ENCODE measurements around the gene TMEM63A. TPM values are rescaled to one million over a fixed set of nuclear protein-coding genes. Genes with fewer than 3 reads are reported as not detected.

TMEM63A gene
- total and polyA plus RNA-seq, 2 of the 13 experiments (the other 11 are each of a cell fraction or from before 2014, with no cell fraction given) = 23.9 to 53.3 TPM

DNA sequence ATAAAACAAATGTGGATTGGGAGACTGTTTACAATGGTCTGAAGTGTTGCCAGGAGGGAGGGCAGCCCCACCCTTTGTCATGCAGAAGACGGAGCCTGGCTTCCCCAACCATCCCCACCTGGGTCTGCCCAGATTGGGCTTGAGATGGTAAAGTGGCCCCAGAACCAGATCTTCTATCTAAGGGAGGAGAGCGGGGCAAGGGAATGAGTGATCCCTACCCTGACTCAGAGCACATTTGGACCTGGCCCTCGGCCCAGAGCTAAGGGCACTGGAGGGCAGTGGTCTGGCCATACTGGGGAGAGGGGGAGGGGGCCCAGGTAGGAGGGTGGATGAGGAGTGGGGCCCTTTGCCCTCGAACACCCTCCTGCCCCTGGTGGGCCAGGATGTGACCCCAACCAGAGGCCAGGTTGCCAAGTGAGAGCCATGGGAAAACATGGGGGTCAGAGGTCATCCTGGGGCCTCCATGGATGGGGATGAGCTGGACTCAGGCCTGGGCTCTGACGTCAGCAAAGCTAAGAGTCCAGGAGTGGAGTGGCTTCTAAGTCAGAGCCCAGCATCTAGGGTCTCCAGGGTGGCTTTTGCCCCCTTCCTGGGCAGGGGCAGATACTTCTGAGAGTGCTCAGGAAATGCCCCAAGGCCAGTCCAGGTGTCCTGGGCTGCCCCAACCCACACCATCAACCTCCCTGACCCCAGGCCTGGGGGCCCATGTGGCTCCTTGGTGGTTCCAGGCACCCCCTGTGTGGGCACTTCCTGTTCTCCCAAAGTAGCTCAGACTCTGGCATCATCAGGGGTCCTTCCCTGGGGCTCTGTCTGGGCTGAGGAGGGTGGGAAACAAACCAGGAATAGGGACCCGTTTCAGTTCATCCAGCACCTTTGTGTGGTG lies 8.4 kb upstream of the TMEM63A start (continued):
- TF ChIP-seq, protein P1, sequence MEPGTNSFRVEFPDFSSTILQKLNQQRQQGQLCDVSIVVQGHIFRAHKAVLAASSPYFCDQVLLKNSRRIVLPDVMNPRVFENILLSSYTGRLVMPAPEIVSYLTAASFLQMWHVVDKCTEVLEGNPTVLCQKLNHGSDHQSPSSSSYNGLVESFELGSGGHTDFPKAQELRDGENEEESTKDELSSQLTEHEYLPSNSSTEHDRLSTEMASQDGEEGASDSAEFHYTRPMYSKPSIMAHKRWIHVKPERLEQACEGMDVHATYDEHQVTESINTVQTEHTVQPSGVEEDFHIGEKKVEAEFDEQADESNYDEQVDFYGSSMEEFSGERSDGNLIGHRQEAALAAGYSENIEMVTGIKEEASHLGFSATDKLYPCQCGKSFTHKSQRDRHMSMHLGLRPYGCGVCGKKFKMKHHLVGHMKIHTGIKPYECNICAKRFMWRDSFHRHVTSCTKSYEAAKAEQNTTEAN (CRISPR knock-in tag; conservative IDR thresholded peaks at IDR 0.05) = no peak
- TF ChIP-seq, protein P2, sequence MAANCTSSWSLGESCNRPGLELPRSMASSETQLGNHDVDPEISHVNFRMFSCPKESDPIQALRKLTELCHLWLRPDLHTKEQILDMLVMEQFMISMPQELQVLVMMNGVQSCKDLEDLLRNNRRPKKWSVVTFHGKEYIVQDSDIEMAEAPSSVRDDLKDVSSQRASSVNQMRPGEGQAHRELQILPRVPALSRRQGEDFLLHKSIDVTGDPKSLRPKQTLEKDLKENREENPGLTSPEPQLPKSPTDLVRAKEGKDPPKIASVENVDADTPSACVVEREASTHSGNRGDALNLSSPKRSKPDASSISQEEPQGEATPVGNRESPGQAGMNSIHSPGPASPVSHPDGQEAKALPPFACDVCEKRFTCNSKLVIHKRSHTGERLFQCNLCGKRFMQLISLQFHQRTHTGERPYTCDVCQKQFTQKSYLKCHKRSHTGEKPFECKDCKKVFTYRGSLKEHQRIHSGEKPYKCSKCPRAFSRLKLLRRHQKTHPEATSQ (CRISPR knock-in tag; IDR thresholded peaks at IDR 0.05; ENCODE audit: borderline replicate concordance) = no peak
- TF ChIP-seq SKI (IDR thresholded peaks at IDR 0.05; ENCODE audit: partially characterized antibody) (no peak), ZNF333 (CRISPR knock-in tag; IDR thresholded peaks at IDR 0.05; ENCODE audit: borderline replicate concordance) (no peak), ZSCAN12 (CRISPR knock-in tag; IDR thresholded peaks at IDR 0.05) (no peak), CAMTA2 (CRISPR knock-in tag; IDR thresholded peaks at IDR 0.05; ENCODE audit: borderline replicate concordance) (no peak), HNRNPH1 (optimal IDR thresholded peaks at IDR 0.05; ENCODE audit: low read depth, low read length) (no peak), SYNCRIP (IDR thresholded peaks at IDR 0.05; ENCODE audit: insufficient read depth, low read depth, low read length) (no peak), ARNT2 (CRISPR knock-in tag; IDR thresholded peaks at IDR 0.05; ENCODE audit: low read depth) (no peak), FLYWCH1 (CRISPR knock-in tag; IDR thresholded peaks at IDR 0.05) (no peak), CENPT (CRISPR knock-in tag; IDR thresholded peaks at IDR 0.05; ENCODE audit: low read depth) (no peak), TEAD3 (CRISPR knock-in tag; optimal IDR thresholded peaks at IDR 0.05; ENCODE audit: borderline replicate concordance) (peak; percentile 36), ISL2 (CRISPR knock-in tag; IDR thresholded peaks at IDR 0.05) (no peak), ZNF282 (IDR thresholded peaks at IDR 0.05; ENCODE audit: partially characterized antibody) (no peak), ZNF124 (CRISPR knock-in tag; IDR thresholded peaks at IDR 0.05) (no peak), HNRNPK (IDR thresholded peaks at IDR 0.05; ENCODE audit: low read depth, low read length, poor library complexity, severe bottlenecking) (no peak), ZSCAN25 (CRISPR knock-in tag; IDR thresholded peaks at IDR 0.05) (no peak), NFRKB (IDR thresholded peaks at IDR 0.05) (no peak), ELF3 (CRISPR knock-in tag; IDR thresholded peaks at IDR 0.05) (no peak)
- TF ChIP-seq, protein P3, sequence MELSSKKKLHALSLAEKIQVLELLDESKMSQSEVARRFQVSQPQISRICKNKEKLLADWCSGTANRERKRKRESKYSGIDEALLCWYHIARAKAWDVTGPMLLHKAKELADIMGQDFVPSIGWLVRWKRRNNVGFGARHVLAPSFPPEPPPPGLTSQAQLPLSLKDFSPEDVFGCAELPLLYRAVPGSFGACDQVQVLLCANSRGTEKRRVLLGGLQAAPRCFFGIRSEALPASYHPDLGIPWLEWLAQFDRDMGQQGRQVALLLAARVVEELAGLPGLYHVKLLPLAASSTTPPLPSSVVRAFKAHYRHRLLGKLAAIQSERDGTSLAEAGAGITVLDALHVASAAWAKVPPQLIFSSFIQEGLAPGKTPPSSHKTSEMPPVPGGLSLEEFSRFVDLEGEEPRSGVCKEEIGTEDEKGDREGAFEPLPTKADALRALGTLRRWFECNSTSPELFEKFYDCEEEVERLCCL (CRISPR knock-in tag; IDR thresholded peaks at IDR 0.05; ENCODE audit: borderline replicate concordance) = no peak
- TF ChIP-seq, protein P4, sequence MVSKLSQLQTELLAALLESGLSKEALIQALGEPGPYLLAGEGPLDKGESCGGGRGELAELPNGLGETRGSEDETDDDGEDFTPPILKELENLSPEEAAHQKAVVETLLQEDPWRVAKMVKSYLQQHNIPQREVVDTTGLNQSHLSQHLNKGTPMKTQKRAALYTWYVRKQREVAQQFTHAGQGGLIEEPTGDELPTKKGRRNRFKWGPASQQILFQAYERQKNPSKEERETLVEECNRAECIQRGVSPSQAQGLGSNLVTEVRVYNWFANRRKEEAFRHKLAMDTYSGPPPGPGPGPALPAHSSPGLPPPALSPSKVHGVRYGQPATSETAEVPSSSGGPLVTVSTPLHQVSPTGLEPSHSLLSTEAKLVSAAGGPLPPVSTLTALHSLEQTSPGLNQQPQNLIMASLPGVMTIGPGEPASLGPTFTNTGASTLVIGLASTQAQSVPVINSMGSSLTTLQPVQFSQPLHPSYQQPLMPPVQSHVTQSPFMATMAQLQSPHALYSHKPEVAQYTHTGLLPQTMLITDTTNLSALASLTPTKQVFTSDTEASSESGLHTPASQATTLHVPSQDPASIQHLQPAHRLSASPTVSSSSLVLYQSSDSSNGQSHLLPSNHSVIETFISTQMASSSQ (IDR thresholded peaks at IDR 0.05; ENCODE audit: low read depth) = no peak
- TF ChIP-seq, protein P4 (CRISPR knock-in tag; IDR thresholded peaks at IDR 0.05; ENCODE audit: borderline replicate concordance) = no peak

All from HepG2 (cell line).